NCI-H2107 (cell line): Measurements from ENCODE around the gene HERC6.
"Not testable (repeated sequence)": the region's sequence is repeated elsewhere in the genome, so short reads cannot be mapped to it uniquely, and the experiment has no call there.

Experiments used
- DNase-seq: peaks from one replicate; lab custom pipeline; 2025; lab: John Stamatoyannopoulos, UW

HERC6 gene

GRCh38 chr4:88447371-88448095, 68.9 kb downstream of the HERC6 start:
- no peak for DNase-seq

- DNase-seq: not testable (repeated sequence)
Observed at GRCh38 chr4:88448211-88448765, 69.6 kb downstream of the HERC6 start.

- no peak for DNase-seq
Observed at GRCh38 chr4:88448889-88449288, 70.2 kb downstream of the HERC6 start.

GRCh38 chr4:88449290-88449689, 70.6 kb downstream of the HERC6 start:
- no peak for DNase-seq

- no peak for DNase-seq
Observed at GRCh38 chr4:88451205-88451604, 72.6 kb downstream of the HERC6 start.

- no peak for DNase-seq
Observed at GRCh38 chr4:88452912-88453311, 74.3 kb downstream of the HERC6 start.

- DNase-seq: no peak
Observed at GRCh38 chr4:88456670-88457306, 78.1 kb downstream of the HERC6 start, which contains the start of gene HERC5. Gene HERC5 (plus strand): TSS chr4:88457119. CDS start chr4:88457270, 151 bp downstream.

GRCh38 chr4:88457307-88458103, 78.9 kb downstream of the HERC6 start:
- no peak for DNase-seq

GRCh38 chr4:88458104-88458740, 79.6 kb downstream of the HERC6 start:
- no peak for DNase-seq

GRCh38 chr4:88465653-88466192, 87.1 kb downstream of the HERC6 start:
- DNase-seq: no peak

GRCh38 chr4:88467392-88467791, 88.7 kb downstream of the HERC6 start:
- no peak for DNase-seq

GRCh38 chr4:88477229-88477860, 98.7 kb downstream of the HERC6 start:
- no peak for DNase-seq

- DNase-seq: no peak
Observed at GRCh38 chr4:88478247-88478646, 99.6 kb downstream of the HERC6 start.

GRCh38 chr4:88481537-88481936, 102.9 kb downstream of the HERC6 start:
- no peak for DNase-seq

- no peak for DNase-seq
Observed at GRCh38 chr4:88489100-88489761, 110.6 kb downstream of the HERC6 start.
